Central memory CD8-positive, alpha-beta T cell (primary cell): ENCODE results near the gene XYLT1.
"Not testable (repeated sequence)": the region's sequence is repeated elsewhere in the genome, so short reads cannot be mapped to it uniquely, and the experiment has no call there.

Source experiments
- ATAC-seq: fragments of 150-1000 bp; cut with Tn5 transposase; replicated peaks from 2 replicates; pipeline ENCODE4 v1.10.0; 2022; ENCODE audit warnings: mild to moderate bottlenecking, moderate FRiP score, moderate number of reproducible peaks; ENCODE audit not compliant: poor library complexity, severe bottlenecking; ENCODE audit errors: extremely low read depth
- DNase-seq, 2 donors: peaks; one replicate each; pipeline ENCODE4 v3.0.0; 2021; ENCODE audit warnings: low spot score in 2 of 2
- H3K27ac Mint-ChIP-seq: one replicate; pipeline ENCODE4 v1.8.0; 2022; ENCODE audit warnings: low read depth, mild to moderate bottlenecking, moderate library complexity, mixed read lengths
- H3K27me3 Mint-ChIP-seq: one replicate; pipeline ENCODE4 v1.8.0; 2022; ENCODE audit warnings: mixed read lengths
- H3K36me3 Mint-ChIP-seq: one replicate; pipeline ENCODE4 v1.8.0; 2022; ENCODE audit warnings: mild to moderate bottlenecking, moderate library complexity, mixed read lengths; ENCODE audit not compliant: insufficient read depth
- H3K4me1 Mint-ChIP-seq: one replicate; pipeline ENCODE4 v1.8.0; 2022; ENCODE audit warnings: mixed read lengths
- H3K4me3 Mint-ChIP-seq: one replicate; pipeline ENCODE4 v1.8.0; 2022; ENCODE audit warnings: mild to moderate bottlenecking, moderate library complexity, mixed read lengths
- H3K9me3 Mint-ChIP-seq: one replicate; pipeline ENCODE4 v1.8.0; 2022; ENCODE audit warnings: mixed read lengths

XYLT1 gene

GRCh38 chr16:17505828-17506227 lies 35.1 kb upstream of the XYLT1 start:
- not testable (repeated sequence) for H3K4me3 Mint-ChIP-seq, H3K9me3 Mint-ChIP-seq, H3K4me1 Mint-ChIP-seq, H3K36me3 Mint-ChIP-seq, DNase-seq, H3K27ac Mint-ChIP-seq, ATAC-seq
- H3K27me3 Mint-ChIP-seq = peaks cover 49% of the 10 kb centered on the region

- Mint-ChIP-seq H3K27ac (no peak overlapping the region), H3K4me1 (no peaks in the 10 kb centered on the region), H3K4me3 (no peak overlapping the region), H3K9me3 (no peaks in the 10 kb centered on the region), H3K27me3 (peaks cover 33% of the 10 kb centered on the region), H3K36me3 (peaks cover 2% of the 10 kb centered on the region)
- no peak for ATAC-seq
- DNase-seq = no peak
Observed at GRCh38 chr16:17504050-17504449, 33.3 kb upstream of the XYLT1 start.

- Mint-ChIP-seq H3K4me1 (no peaks in the 10 kb centered on the region), H3K27ac (no peak overlapping the region), H3K4me3 (no peak overlapping the region), H3K9me3 (no peaks in the 10 kb centered on the region), H3K36me3 (peaks cover 2% of the 10 kb centered on the region), H3K27me3 (peaks cover 26% of the 10 kb centered on the region)
- ATAC-seq (no peak), DNase-seq (no peak)
Observed at GRCh38 chr16:17503331-17503730, 32.6 kb upstream of the XYLT1 start.

- no peaks in the 10 kb centered on the region for H3K9me3 Mint-ChIP-seq
- H3K27ac Mint-ChIP-seq = no peak overlapping the region
- peaks cover 2% of the 10 kb centered on the region for H3K36me3 Mint-ChIP-seq
- no peak for DNase-seq
- H3K27me3 Mint-ChIP-seq = peaks cover 22% of the 10 kb centered on the region
- H3K4me3 Mint-ChIP-seq = no peak overlapping the region
- H3K4me1 Mint-ChIP-seq = no peaks in the 10 kb centered on the region
- ATAC-seq = no peak
Observed at GRCh38 chr16:17501321-17501720, 30.6 kb upstream of the XYLT1 start.

- H3K27ac Mint-ChIP-seq = no peak overlapping the region
- ATAC-seq (no peak), DNase-seq (no peak)
- H3K36me3 Mint-ChIP-seq = no peaks in the 10 kb centered on the region
- no peaks in the 10 kb centered on the region for H3K4me1 Mint-ChIP-seq
- no peaks in the 10 kb centered on the region for H3K9me3 Mint-ChIP-seq
- peaks cover 21% of the 10 kb centered on the region for H3K27me3 Mint-ChIP-seq
- H3K4me3 Mint-ChIP-seq = no peak overlapping the region
Observed at GRCh38 chr16:17499223-17499902, 28.6 kb upstream of the XYLT1 start.

- Mint-ChIP-seq H3K27me3 (peaks cover 4% of the 10 kb centered on the region), H3K9me3 (no peaks in the 10 kb centered on the region), H3K36me3 (no peaks in the 10 kb centered on the region), H3K4me1 (no peaks in the 10 kb centered on the region), H3K27ac (no peak overlapping the region), H3K4me3 (no peak overlapping the region)
- ATAC-seq (no peak), DNase-seq (no peak)
Observed at GRCh38 chr16:17497648-17498047, 26.9 kb upstream of the XYLT1 start.

- H3K36me3 Mint-ChIP-seq = no peaks in the 10 kb centered on the region
- no peak overlapping the region for H3K27ac Mint-ChIP-seq
Observed at GRCh38 chr16:17496891-17497290, 26.1 kb upstream of the XYLT1 start.

GRCh38 chr16:17493012-17493411 lies 22.3 kb upstream of the XYLT1 start:
- no peaks in the 10 kb centered on the region for H3K4me1 Mint-ChIP-seq
- H3K27me3 Mint-ChIP-seq = peaks cover 7% of the 10 kb centered on the region
- no peaks in the 10 kb centered on the region for H3K36me3 Mint-ChIP-seq
- no peak overlapping the region for H3K27ac Mint-ChIP-seq
- no peak overlapping the region for H3K4me3 Mint-ChIP-seq
- DNase-seq = no peak
- H3K9me3 Mint-ChIP-seq = no peaks in the 10 kb centered on the region
- no peak for ATAC-seq

More at GRCh38 chr16:17496891-17497290, 26.1 kb upstream of the XYLT1 start:
- DNase-seq (no peak), ATAC-seq (no peak)
- H3K9me3 Mint-ChIP-seq = no peaks in the 10 kb centered on the region
- no peaks in the 10 kb centered on the region for H3K4me1 Mint-ChIP-seq
- no peak overlapping the region for H3K4me3 Mint-ChIP-seq
- no peaks in the 10 kb centered on the region for H3K27me3 Mint-ChIP-seq

GRCh38 chr16:17491140-17491662 lies 20.4 kb upstream of the XYLT1 start:
- H3K4me3 Mint-ChIP-seq = no peak overlapping the region
- H3K4me1 Mint-ChIP-seq = no peaks in the 10 kb centered on the region
- DNase-seq = no peak
- no peaks in the 10 kb centered on the region for H3K36me3 Mint-ChIP-seq
- ATAC-seq = no peak
- H3K9me3 Mint-ChIP-seq = no peaks in the 10 kb centered on the region
- no peak overlapping the region for H3K27ac Mint-ChIP-seq
- peaks cover 11% of the 10 kb centered on the region for H3K27me3 Mint-ChIP-seq

- peaks cover 29% of the 10 kb centered on the region for H3K27me3 Mint-ChIP-seq
- DNase-seq (no peak), ATAC-seq (no peak)
- H3K4me1 Mint-ChIP-seq = no peaks in the 10 kb centered on the region
- no peak overlapping the region for H3K4me3 Mint-ChIP-seq
- H3K9me3 Mint-ChIP-seq = no peaks in the 10 kb centered on the region
- H3K27ac Mint-ChIP-seq = no peak overlapping the region
- H3K36me3 Mint-ChIP-seq = no peaks in the 10 kb centered on the region
Observed at GRCh38 chr16:17488506-17488905, 17.7 kb upstream of the XYLT1 start.

GRCh38 chr16:17483351-17483750 lies 12.6 kb upstream of the XYLT1 start:
- DNase-seq (no peak), ATAC-seq (no peak)
- peaks cover 1% of the 10 kb centered on the region for H3K36me3 Mint-ChIP-seq
- H3K9me3 Mint-ChIP-seq = no peaks in the 10 kb centered on the region
- H3K4me3 Mint-ChIP-seq = no peak overlapping the region
- peaks cover 70% of the 10 kb centered on the region for H3K27me3 Mint-ChIP-seq
- no peak overlapping the region for H3K27ac Mint-ChIP-seq
- H3K4me1 Mint-ChIP-seq = no peaks in the 10 kb centered on the region

GRCh38 chr16:17482341-17482740 lies 11.6 kb upstream of the XYLT1 start:
- not testable (repeated sequence) for DNase-seq, H3K4me1 Mint-ChIP-seq, H3K9me3 Mint-ChIP-seq, ATAC-seq, H3K4me3 Mint-ChIP-seq, H3K27ac Mint-ChIP-seq, H3K36me3 Mint-ChIP-seq
- peaks cover 63% of the 10 kb centered on the region for H3K27me3 Mint-ChIP-seq

GRCh38 chr16:17481736-17482135 lies 11.0 kb upstream of the XYLT1 start:
- peaks cover 63% of the 10 kb centered on the region for H3K27me3 Mint-ChIP-seq
- peaks cover 4% of the 10 kb centered on the region for H3K4me1 Mint-ChIP-seq
- peaks cover 1% of the 10 kb centered on the region for H3K36me3 Mint-ChIP-seq
- no peaks in the 10 kb centered on the region for H3K9me3 Mint-ChIP-seq
- H3K27ac Mint-ChIP-seq = no peak overlapping the region
- no peak overlapping the region for H3K4me3 Mint-ChIP-seq
- ATAC-seq (no peak), DNase-seq (no peak)
